GM18868 (cell line): ENCODE data around the gene HLA-DPA1.
"Not testable (repeated sequence)": the region's sequence is repeated elsewhere in the genome, so short reads cannot be mapped to it uniquely, and the experiment has no call there.

ENCODE experiments used
- ATAC-seq: cut with Tn5 transposase; IDR thresholded peaks from one replicate; pipeline ENCODE4 v1.9.1; 2021; ENCODE audit warnings: mild to moderate bottlenecking, moderate library complexity; ENCODE audit not compliant: unreplicated experiment

Gene HLA-DPA1

GRCh38 chr6:33073431-33073871 is at the start of gene HLA-DPA1:
Gene HLA-DPA1, minus strand, starts transcription at chr6:33073649.
- peak; percentile 81 for ATAC-seq

GRCh38 chr6:33123181-33123580 is 49.7 kb upstream of the HLA-DPA1 start:
- ATAC-seq, result no peak

GRCh38 chr6:33120001-33120400 is 46.6 kb upstream of the HLA-DPA1 start:
- ATAC-seq, result no peak

GRCh38 chr6:33118525-33119123 is 45.2 kb upstream of the HLA-DPA1 start:
- ATAC-seq, result no peak

- ATAC-seq, result no peak
These were observed 44.4 kb upstream of the HLA-DPA1 start for GRCh38 chr6:33117811-33118277.

- no peak for ATAC-seq
These were observed 43.6 kb upstream of the HLA-DPA1 start for GRCh38 chr6:33116841-33117711.

- ATAC-seq, result no peak
These were observed 43.0 kb upstream of the HLA-DPA1 start for GRCh38 chr6:33116417-33116816.

- ATAC-seq, result no peak
These were observed 41.0 kb upstream of the HLA-DPA1 start for GRCh38 chr6:33114406-33114805.

GRCh38 chr6:33113755-33114154 is 40.3 kb upstream of the HLA-DPA1 start:
- no peak for ATAC-seq

GRCh38 chr6:33112148-33112547 is 38.7 kb upstream of the HLA-DPA1 start:
- ATAC-seq, result peak; percentile 81

- no peak for ATAC-seq
These were observed 34.9 kb upstream of the HLA-DPA1 start for GRCh38 chr6:33108307-33108706.

- no peak for ATAC-seq
These were observed 34.2 kb upstream of the HLA-DPA1 start for GRCh38 chr6:33107641-33108040.

GRCh38 chr6:33105916-33106871 is 32.7 kb upstream of the HLA-DPA1 start:
- ATAC-seq, result no peak

- ATAC-seq, result no peak
These were observed 31.9 kb upstream of the HLA-DPA1 start for GRCh38 chr6:33105386-33105785.

- ATAC-seq, result no peak
These were observed 31.4 kb upstream of the HLA-DPA1 start for GRCh38 chr6:33104887-33105286.

- no peak for ATAC-seq
These were observed 30.3 kb upstream of the HLA-DPA1 start for GRCh38 chr6:33103776-33104175.

GRCh38 chr6:33101121-33101737 is 27.8 kb upstream of the HLA-DPA1 start:
- ATAC-seq, result not testable (repeated sequence)

- no peak for ATAC-seq
These were observed 22.2 kb upstream of the HLA-DPA1 start for GRCh38 chr6:33095681-33096080.

GRCh38 chr6:33093855-33094254 is 20.4 kb upstream of the HLA-DPA1 start:
- ATAC-seq, result no peak

- ATAC-seq, result no peak
These were observed 18.9 kb upstream of the HLA-DPA1 start for GRCh38 chr6:33092385-33092784.

GRCh38 chr6:33091957-33092356 is 18.5 kb upstream of the HLA-DPA1 start:
- ATAC-seq, result no peak
